ENCODE results near the gene ZNF609.

GRCh38 chr15:64582202-64582601 lies 121.8 kb downstream of the ZNF609 start:
- TF ChIP-seq ZBTB33 (IDR thresholded peaks at IDR 0.05; ENCODE audit: extremely low read depth, insufficient replicate concordance, low read length) = no peak
- TF ChIP-seq ZFX (IDR thresholded peaks at IDR 0.05) = no peak
- TF ChIP-seq CTCF (IDR thresholded peaks at IDR 0.05 in 2 of 3, conservative IDR thresholded peaks at IDR 0.05 in 1 of 3; ENCODE audit: borderline replicate concordance in 1 of 3, insufficient read depth in 1 of 3, low read depth in 2 of 3, low read length in 2 of 3) = no peak
- TF ChIP-seq POLR2A (IDR thresholded peaks at IDR 0.05; ENCODE audit: borderline replicate concordance, extremely low read depth, insufficient read depth, insufficient read length) = no peak
